ENCODE measurements around the gene SH3D21. TPM values are rescaled to one million over a fixed set of nuclear protein-coding genes. Genes with fewer than 3 reads are reported as not detected.

The SH3D21 gene
- total RNA-seq, 2 experiments from 2014 or later = 1.9 to 2.6 TPM

- TF ChIP-seq CTCF (IDR thresholded peaks at IDR 0.05) = no peak
- Mint-ChIP-seq H3K27ac (no peak overlapping the region), H3K4me3 (no peak overlapping the region), H3K9me3 (no peaks in the 10 kb centered on the region), H3K27me3 (no peaks in the 10 kb centered on the region), H3K36me3 (ENCODE audit: low read depth) (no peaks in the 10 kb centered on the region), H3K4me1 (ENCODE audit: low read depth) (peaks cover 18% of the 10 kb centered on the region)
- DNase-seq (no peak), ATAC-seq (ENCODE audit: poor library complexity) (no peak)
- intact Hi-C loops (cut with DNase I, micrococcal nuclease) = no loop called here
- ChIA-PET POLR2A (no interaction called here), CTCF (interaction anchor here (1.3 kb wide), 1 partner anchor 41 kb away, joined by 3 read pairs; no protein-coding TSS in a partner anchor)
- H3K4me3 ChIP-seq (ENCODE audit: low read length) = no peak overlapping the region
- H3K9me3 ChIP-seq (ENCODE audit: control insufficient read depth in 1 of 2, insufficient read depth in 1 of 2, low read length in 2 of 2) = no peaks in the 10 kb centered on the region
- no peak overlapping the region for H3K27ac ChIP-seq (ENCODE audit: low read depth in 1 of 2, low read length in 2 of 2)
- H3K4me1 ChIP-seq (ENCODE audit: insufficient read depth, low read length) = peaks cover 28% of the 10 kb centered on the region
- H3K27me3 ChIP-seq (ENCODE audit: control insufficient read depth in 1 of 2, insufficient read depth in 2 of 2, low read length in 2 of 2) = no peaks in the 10 kb centered on the region
- no peaks in the 10 kb centered on the region for H3K36me3 ChIP-seq (ENCODE audit: insufficient read depth, low read length)
Measured at GRCh38 chr1:36327421-36328087, 21.4 kb downstream of the SH3D21 start.

GRCh38 chr1:36328088-36328480 lies 21.9 kb downstream of the SH3D21 start:
- POLR2A ChIA-PET = no interaction called here
- no peak for DNase-seq
- no peak for TF ChIP-seq CTCF (IDR thresholded peaks at IDR 0.05)
- H3K27ac ChIP-seq (ENCODE audit: low read depth in 1 of 2, low read length in 2 of 2) = no peak overlapping the region
- H3K27me3 Mint-ChIP-seq = no peaks in the 10 kb centered on the region
- H3K4me1 ChIP-seq (ENCODE audit: insufficient read depth, low read length) = peaks cover 23% of the 10 kb centered on the region
- no peaks in the 10 kb centered on the region for H3K36me3 ChIP-seq (ENCODE audit: insufficient read depth, low read length)
- no peak overlapping the region for H3K4me3 Mint-ChIP-seq
- peaks cover 18% of the 10 kb centered on the region for H3K4me1 Mint-ChIP-seq (ENCODE audit: low read depth)
- intact Hi-C loops (cut with DNase I, micrococcal nuclease) = no loop called here
- CTCF ChIA-PET = interaction anchor here (1.3 kb wide), 1 partner anchor 41 kb away, joined by 3 read pairs; no protein-coding TSS in a partner anchor
- no peaks in the 10 kb centered on the region for H3K27me3 ChIP-seq (ENCODE audit: control insufficient read depth in 1 of 2, insufficient read depth in 2 of 2, low read length in 2 of 2)
- no peaks in the 10 kb centered on the region for H3K9me3 Mint-ChIP-seq
- H3K27ac Mint-ChIP-seq = no peak overlapping the region
- no peaks in the 10 kb centered on the region for H3K9me3 ChIP-seq (ENCODE audit: control insufficient read depth in 1 of 2, insufficient read depth in 1 of 2, low read length in 2 of 2)
- H3K36me3 Mint-ChIP-seq (ENCODE audit: low read depth) = no peaks in the 10 kb centered on the region
- H3K4me3 ChIP-seq (ENCODE audit: low read length) = no peak overlapping the region
- no peak for ATAC-seq (ENCODE audit: poor library complexity)

- H3K4me3 ChIP-seq (ENCODE audit: low read length) = no peak overlapping the region
- Mint-ChIP-seq H3K4me1 (ENCODE audit: low read depth) (peaks cover 16% of the 10 kb centered on the region), H3K27ac (no peak overlapping the region), H3K9me3 (no peaks in the 10 kb centered on the region), H3K4me3 (no peak overlapping the region), H3K27me3 (no peaks in the 10 kb centered on the region), H3K36me3 (ENCODE audit: low read depth) (no peaks in the 10 kb centered on the region)
- ChIA-PET POLR2A (no interaction called here), CTCF (no interaction called here)
- intact Hi-C loops (cut with DNase I, micrococcal nuclease) = no loop called here
- TF ChIP-seq CTCF (IDR thresholded peaks at IDR 0.05) = no peak
- ATAC-seq (ENCODE audit: poor library complexity) (no peak), DNase-seq (peak in 1 of 14 experiments; percentile 16)
- no peaks in the 10 kb centered on the region for H3K9me3 ChIP-seq (ENCODE audit: control insufficient read depth in 1 of 2, insufficient read depth in 1 of 2, low read length in 2 of 2)
- H3K4me1 ChIP-seq (ENCODE audit: insufficient read depth, low read length) = peaks cover 20% of the 10 kb centered on the region
- no peaks in the 10 kb centered on the region for H3K27me3 ChIP-seq (ENCODE audit: control insufficient read depth in 1 of 2, insufficient read depth in 2 of 2, low read length in 2 of 2)
- H3K36me3 ChIP-seq (ENCODE audit: insufficient read depth, low read length) = no peaks in the 10 kb centered on the region
- no peak overlapping the region for H3K27ac ChIP-seq (ENCODE audit: low read depth in 1 of 2, low read length in 2 of 2)
Measured at GRCh38 chr1:36328713-36329112, 22.5 kb downstream of the SH3D21 start.
